ENCODE measurements around the gene ANKRD40. TPM values are rescaled to one million over a fixed set of nuclear protein-coding genes. Genes with fewer than 3 reads are reported as not detected.

ANKRD40 gene
- total RNA-seq, 1 experiment from 2014 or later, result 72.0 TPM

GRCh38 chr17:50685691-50686493, 21.8 kb downstream of the ANKRD40 start:
- Histone ChIP-seq H3K4me2 (ENCODE audit: low read length) (peak overlapping the region; percentile 79), H3K79me2 (ENCODE audit: insufficient read depth, low read length) (no peaks in the 10 kb centered on the region), H2AFZ (ENCODE audit: low read depth, low read length, poor library complexity, severe bottlenecking) (no peak overlapping the region), H3K9ac (ENCODE audit: low read length) (peak overlapping the region; percentile 71), H3K36me3 (ENCODE audit: control insufficient read depth in 1 of 2, insufficient read depth in 2 of 2, low read length in 2 of 2) (0 out of 4 replicates have a peak, but pooled peaks cover 0 to 4% of the 10 kb centered on the region in 2 experiments), H3K9me3 (ENCODE audit: control insufficient read depth in 1 of 2, insufficient read depth in 1 of 2, low read depth in 1 of 2, low read length in 2 of 2) (no peaks in the 10 kb centered on the region), H4K20me1 (ENCODE audit: insufficient read depth) (no peaks in the 10 kb centered on the region), H3K9me2 (ENCODE audit: insufficient read depth) (no peaks in the 10 kb centered on the region), H3K27me3 (ENCODE audit: insufficient read depth, low read length) (no peaks in the 10 kb centered on the region), H3K27ac (ENCODE audit: low read depth, low read length) (peak overlapping the region; percentile 97), H3K4me1 (ENCODE audit: control insufficient read depth in 1 of 2, insufficient read depth in 2 of 2, low read length in 2 of 2) (peaks cover 84 to 98% of the 10 kb centered on the region in 2 experiments), H3K4me3 (replicated peaks in 1 of 2; ENCODE audit: low read depth in 1 of 2, low read length in 2 of 2) (peak overlapping the region; percentile 13 to 46)
- RAD21 ChIA-PET (ENCODE audit: low non-redundant PET in 1 of 2, low total read pairs in 2 of 2, uncharacterized antibody in 2 of 2, unreplicated experiment in 2 of 2), result interaction anchor here (0.7 to 1.1 kb wide), 3 partner anchors 47 to 135 kb away, joined by 3 to 4 read pairs (median 3); no protein-coding TSS in a partner anchor
- intact Hi-C loops (cut with micrococcal nuclease), result loop anchor here (2.0 kb wide), 1 partner anchor 47 kb away; no protein-coding TSS in a partner anchor
- TSS peak; percentile 75 for BruUV-seq (replicated peaks)
- CTCF ChIA-PET, result interaction anchor here (1.2 to 2.3 kb wide), 7 partner anchors 9 to 486 kb away, joined by 3 to 11 read pairs (median 6); partner anchors contain the start of gene EPN3
- DNase-seq (ENCODE audit: low read depth, low spot score) (no peak), ATAC-seq (no peak)
- POLR2A ChIA-PET, result interaction anchor here (0.6 to 4.9 kb wide), 11 partner anchors 15 to 1019 kb away, joined by 3 to 36 read pairs (median 5); partner anchors contain the start of gene LUC7L3
- no peak for TF ChIP-seq SP1 (IDR thresholded peaks at IDR 0.05; ENCODE audit: low read depth)
- no peak for TF ChIP-seq EZH2 (IDR thresholded peaks at IDR 0.05)
- TF ChIP-seq SIN3A (IDR thresholded peaks at IDR 0.05; ENCODE audit: low read depth), result no peak
- TF ChIP-seq ZNF274 (IDR thresholded peaks at IDR 0.05; ENCODE audit: low read depth, low read length), result no peak
- TF ChIP-seq POLR2A (IDR thresholded peaks at IDR 0.05; ENCODE audit: borderline replicate concordance, extremely low read depth, insufficient read depth, insufficient read length), result no peak
- TF ChIP-seq JUND (IDR thresholded peaks at IDR 0.05), result no peak
- TF ChIP-seq FOSL1 (IDR thresholded peaks at IDR 0.05; ENCODE audit: low read depth), result no peak
- no peak for TF ChIP-seq CTCF (IDR thresholded peaks at IDR 0.05 in 2 of 3, conservative IDR thresholded peaks at IDR 0.05 in 1 of 3; ENCODE audit: borderline replicate concordance in 1 of 3, insufficient read depth in 1 of 3, low read depth in 2 of 3, low read length in 2 of 3)
- TF ChIP-seq CBX3 (IDR thresholded peaks at IDR 0.05; ENCODE audit: low read depth), result no peak
- no peak for TF ChIP-seq EZH2phosphoT487 (IDR thresholded peaks at IDR 0.05; ENCODE audit: borderline replicate concordance)
- TF ChIP-seq EGR1 (IDR thresholded peaks at IDR 0.05; ENCODE audit: low read depth), result no peak; the same call in none of the 2 replicates
- TF ChIP-seq ZBTB33 (IDR thresholded peaks at IDR 0.05; ENCODE audit: extremely low read depth, insufficient replicate concordance, low read length), result no peak
